Ovary (tissue), 9 donors: ENCODE measurements around the gene CADPS. TPM values are rescaled to one million over a fixed set of nuclear protein-coding genes. Genes with fewer than 3 reads are reported as not detected.

Experiments
- DNase-seq, 5 donors: peaks; one replicate each; pipeline ENCODE4 v3.0.0-alpha.2; 2019 to 2020
- H3K27ac ChIP-seq, 2 donors: fragments of 200-600 bp; one replicate each; pipeline versions ENCODE4 v1.5.1 to v1.8.0; 2019 to 2022
- H3K27me3 ChIP-seq: fragments of 200-600 bp; one replicate; pipeline ENCODE4 v1.8.0; 2022
- H3K36me3 ChIP-seq: fragments of 200-600 bp; sonication (generic); one replicate; pipeline ENCODE4 v1.5.1; 2019
- H3K4me1 ChIP-seq: one replicate; pipeline ENCODE4 v1.8.1; 2013; ENCODE audit warnings: mild to moderate bottlenecking, moderate library complexity; ENCODE audit not compliant: insufficient read depth
- H3K4me3 ChIP-seq: fragments of 200-600 bp; sonication (generic); one replicate; pipeline ENCODE4 v1.5.1; 2017
- H3K9me3 ChIP-seq, 2 donors: fragments of 200-600 bp in 1 of 2; sonication (generic) in 1 of 2; one replicate each; pipeline versions ENCODE4 v1.5.1 to v1.8.1; 2013 to 2019; ENCODE audit warnings: mild to moderate bottlenecking in 1 of 2, moderate library complexity in 1 of 2
- CTCF ChIP-seq, 3 donors: fragments of 450-650 bp in 2 of 3; fragments of 200-600 bp in 1 of 3; IDR thresholded peaks; one replicate each; pipeline versions ENCODE4 v1.5.1 to v1.8.0; 2016 to 2022; ENCODE audit warnings: antibody characterized with exemption in 3 of 3, mild to moderate bottlenecking in 1 of 3
- EP300 ChIP-seq: sonication (generic); formaldehyde crosslinking; IDR thresholded peaks from one replicate; pipeline ENCODE4 v1.6.1; 2017; ENCODE audit warnings: antibody characterized with exemption
- POLR2A ChIP-seq: fragments of 450-650 bp; IDR thresholded peaks from one replicate; pipeline ENCODE4 v1.6.1; 2017; ENCODE audit warnings: antibody characterized with exemption, mild to moderate bottlenecking, moderate library complexity
- WGBS, 3 donors: extraction: QIAGEN DNeasy Blood & Tissue Kit in 1 of 3; methylation state at CpG; one replicate each; pipeline versions ENCODE4 v1.1.5 to v1.1.7; 2013 to 2017; 5-methylcytosine and 5-hydroxymethylcytosine counted together
- intact Hi-C, 4 donors: fragments of 100-400 bp; cut with DNase I; formaldehyde crosslinking; loops; one replicate each; pipeline versions ENCODE4 v1.11.0 to v1.15.1; 2022 to 2023
- polyA plus RNA-seq, 2 donors: library from polyadenylated mRNA; stranded (reverse); fragments of 200-250 nt in 1 of 2; fragments of 350-450 nt in 1 of 2; fragmentation: Illumina TruSeq in 1 of 2; extraction: RNeasy Lipid Tissue Mini Kit (QIAGEN cat#74804) in 1 of 2; gene quantifications; one replicate each; pipeline ENCODE4 v1.2.3, GENCODE V29; 2013 to 2014
- total RNA-seq, 7 donors: library from RNA; depleted of rRNA in 2 of 7; stranded (reverse); fragments of >200 nt in 2 of 7; fragmentation: NEBNext Ultra II Directional in 3 of 7; extraction: Animal tissue kit (Norgen Biotek cat#: 25700) in 3 of 7; gene quantifications; one replicate each; pipeline versions ENCODE4 v1.1.0 to v1.2.4, GENCODE V29; 2016 to 2023
- donor health status: DM: no; HTN: no; CAD: no; lungs with moderate emphysema.
- donor health status: DM: no; HTN: no; CAD: no.
- donor health status: Bipolar disorder and iron deficiency.
- donor health status: DM: yes; HTN: yes; CAD: no.
- donor health status: DM: no; HTN: no; CAD: no.
- donor health status: DM: yes; HTN: yes; CAD: no.

CADPS gene
- total and polyA plus RNA-seq, 9 donors = 0.90 to 6.8 (median 2.8) TPM

DNA sequence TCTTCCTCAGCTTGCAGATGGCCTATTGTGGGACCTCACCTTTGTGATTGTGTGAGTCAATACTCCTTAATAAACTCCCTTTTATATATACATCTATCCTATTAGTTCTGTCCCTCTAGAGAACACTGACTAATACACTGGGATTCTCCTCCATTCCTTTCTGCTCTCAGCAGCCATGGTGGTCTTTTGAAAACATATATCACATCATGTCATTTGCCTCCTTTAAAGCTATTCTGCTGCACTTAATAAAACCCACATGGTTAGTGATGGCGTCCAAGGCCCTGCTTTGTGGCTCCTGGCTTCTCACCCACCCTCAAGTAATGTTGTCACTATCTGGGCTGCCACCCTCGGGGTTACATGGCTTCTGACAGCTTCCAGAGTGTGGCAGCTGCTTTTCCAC lies 169.5 kb downstream of the CADPS start:
- Histone ChIP-seq H3K27me3 (no peaks in the 10 kb centered on the region), H3K9me3 (no peaks in the 10 kb centered on the region), H3K36me3 (no peaks in the 10 kb centered on the region), H3K27ac (no peak overlapping the region), H3K4me1 (peaks cover 5% of the 10 kb centered on the region), H3K4me3 (no peak overlapping the region)
- TF ChIP-seq POLR2A (no peak), CTCF (IDR thresholded peaks at IDR 0.05) (no peak), EP300 (no peak)
- intact Hi-C loops = no loop called here
- 85 to 90% (median 88%) methylated on average over 2 of the region's 2 CpGs for WGBS, 3 donors
- no peak for DNase-seq

- Histone ChIP-seq H3K9me3 (no peaks in the 10 kb centered on the region), H3K27me3 (no peaks in the 10 kb centered on the region), H3K36me3 (no peaks in the 10 kb centered on the region), H3K27ac (no peak overlapping the region), H3K4me3 (no peak overlapping the region), H3K4me1 (peaks cover 3% of the 10 kb centered on the region)
- intact Hi-C loops = no loop called here
- 78 to 87% (median 81%) methylated on average over 4 of the region's 4 CpGs for WGBS, 3 donors
- DNase-seq = no peak
- TF ChIP-seq POLR2A = no peak
- no peak for TF ChIP-seq EP300
- TF ChIP-seq CTCF (IDR thresholded peaks at IDR 0.05) = no peak
Measured at GRCh38 chr3:62703451-62704167, 171.6 kb downstream of the CADPS start.

GRCh38 chr3:62700357-62700756 lies 174.9 kb downstream of the CADPS start:
- 86 to 87% (median 86%) methylated on average over 3 of the region's 3 CpGs for WGBS, 3 donors

GRCh38 chr3:62699728-62700127 lies 175.5 kb downstream of the CADPS start:
- intact Hi-C loops = no loop called here
- Histone ChIP-seq H3K9me3 (no peaks in the 10 kb centered on the region), H3K27ac (no peak overlapping the region), H3K4me1 (no peaks in the 10 kb centered on the region), H3K27me3 (no peaks in the 10 kb centered on the region), H3K4me3 (no peak overlapping the region), H3K36me3 (no peaks in the 10 kb centered on the region)
- 62 to 80% (median 79%) methylated on average over 7 of the region's 7 CpGs for WGBS, 3 donors
- TF ChIP-seq EP300 (no peak), POLR2A (no peak), CTCF (IDR thresholded peaks at IDR 0.05) (no peak)
- no peak for DNase-seq

More at GRCh38 chr3:62700357-62700756, 174.9 kb downstream of the CADPS start:
- Histone ChIP-seq H3K36me3 (no peaks in the 10 kb centered on the region), H3K4me1 (no peaks in the 10 kb centered on the region), H3K27me3 (no peaks in the 10 kb centered on the region), H3K27ac (no peak overlapping the region), H3K4me3 (no peak overlapping the region), H3K9me3 (no peaks in the 10 kb centered on the region)
- no peak for DNase-seq
- intact Hi-C loops = no loop called here
- TF ChIP-seq CTCF (IDR thresholded peaks at IDR 0.05) (no peak), POLR2A (no peak), EP300 (no peak)
